NCI-H1048 (cell line): Measurements from ENCODE around the gene NUDT8.
"Not testable (repeated sequence)": the region's sequence is repeated elsewhere in the genome, so short reads cannot be mapped to it uniquely, and the experiment has no call there.

Experiments
- DNase-seq: peaks from one replicate; lab custom pipeline; 2025; lab: John Stamatoyannopoulos, UW

Gene NUDT8

DNA sequence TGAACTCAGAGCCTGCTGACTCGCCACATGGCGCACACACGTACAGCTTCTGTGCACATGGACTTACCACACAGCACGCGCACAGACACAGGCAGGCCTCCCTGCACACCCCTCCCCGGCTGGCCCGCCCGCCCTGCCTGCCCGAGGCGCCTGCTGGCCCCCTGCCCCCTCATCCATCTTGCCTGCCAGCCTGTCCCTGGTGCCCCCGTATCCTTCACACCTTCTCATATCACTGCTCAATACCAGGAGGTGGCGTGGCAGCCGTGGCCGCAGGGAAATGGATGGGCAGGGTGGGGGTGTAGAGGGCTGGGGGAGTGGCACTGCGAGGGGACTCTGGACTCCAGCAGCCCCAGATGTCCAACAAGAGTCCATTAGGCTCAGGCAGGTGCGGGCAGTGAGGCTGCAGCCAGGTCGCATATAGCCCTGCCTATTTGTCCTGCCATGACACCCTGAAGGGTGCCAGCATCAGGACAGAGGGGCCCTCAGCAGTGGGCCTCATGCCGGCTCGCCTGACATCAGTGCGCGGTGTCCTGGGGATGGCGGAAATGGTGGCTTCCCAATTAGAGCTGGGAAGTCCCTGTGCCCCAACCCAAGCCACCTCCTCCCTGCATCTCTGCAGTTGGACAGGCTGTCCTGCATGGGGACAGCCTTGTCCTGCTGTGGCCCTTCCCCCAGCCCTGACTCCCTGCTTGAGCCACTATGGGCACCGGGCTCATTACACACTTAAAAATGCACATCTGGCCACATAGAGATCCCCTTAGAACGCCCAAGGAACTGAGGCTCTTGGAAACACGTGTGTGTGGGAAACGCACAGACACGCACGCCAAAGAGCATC is 11.8 kb upstream of the NUDT8 start:
- DNase-seq, result no peak

- no peak for DNase-seq
Measured at GRCh38 chr11:67640758-67641337, 11.1 kb upstream of the NUDT8 start.

DNA sequence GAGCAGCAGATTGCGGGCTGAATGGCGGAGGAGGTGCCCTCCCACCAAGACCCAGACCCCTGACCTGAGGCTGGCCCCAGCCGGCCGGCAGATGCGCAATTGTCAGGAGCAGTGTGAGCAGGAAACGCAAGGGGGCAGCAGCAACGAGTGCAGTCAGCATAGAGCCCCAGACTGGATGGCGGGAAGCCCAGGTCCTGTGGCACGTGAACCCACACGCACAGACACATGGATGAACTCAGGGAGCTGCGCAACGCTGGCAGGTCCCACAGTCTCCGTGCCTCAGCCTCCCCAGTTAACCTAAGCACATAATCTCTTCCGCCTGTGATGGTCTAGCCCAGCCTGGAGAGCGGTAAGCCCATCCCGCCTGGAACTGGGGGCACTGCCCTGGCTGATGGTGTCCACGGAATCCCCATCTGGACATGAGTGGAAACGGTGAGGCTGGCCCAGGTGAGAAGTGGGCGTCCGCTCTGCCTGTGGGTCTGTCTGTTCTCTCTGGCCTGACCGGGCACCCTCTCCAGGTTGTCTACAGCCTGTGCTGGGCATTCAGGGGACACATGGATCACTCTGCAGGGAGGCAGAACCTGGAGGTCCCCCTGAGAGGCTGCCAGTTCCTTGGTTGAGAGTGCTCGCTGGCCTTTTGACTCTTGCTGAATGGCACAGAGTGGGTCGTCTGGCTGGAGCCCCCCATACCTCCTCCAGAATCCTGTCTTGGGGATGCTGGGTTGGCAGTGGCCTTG is 10.5 kb upstream of the NUDT8 start:
- DNase-seq, result no peak

GRCh38 chr11:67639438-67639859 is 9.7 kb upstream of the NUDT8 start, which contains the start of gene TBX10:
TBX10 (minus strand) TSS chr11:67639763; CDS start chr11:67639472, 291 bp downstream.
- no peak for DNase-seq

DNA sequence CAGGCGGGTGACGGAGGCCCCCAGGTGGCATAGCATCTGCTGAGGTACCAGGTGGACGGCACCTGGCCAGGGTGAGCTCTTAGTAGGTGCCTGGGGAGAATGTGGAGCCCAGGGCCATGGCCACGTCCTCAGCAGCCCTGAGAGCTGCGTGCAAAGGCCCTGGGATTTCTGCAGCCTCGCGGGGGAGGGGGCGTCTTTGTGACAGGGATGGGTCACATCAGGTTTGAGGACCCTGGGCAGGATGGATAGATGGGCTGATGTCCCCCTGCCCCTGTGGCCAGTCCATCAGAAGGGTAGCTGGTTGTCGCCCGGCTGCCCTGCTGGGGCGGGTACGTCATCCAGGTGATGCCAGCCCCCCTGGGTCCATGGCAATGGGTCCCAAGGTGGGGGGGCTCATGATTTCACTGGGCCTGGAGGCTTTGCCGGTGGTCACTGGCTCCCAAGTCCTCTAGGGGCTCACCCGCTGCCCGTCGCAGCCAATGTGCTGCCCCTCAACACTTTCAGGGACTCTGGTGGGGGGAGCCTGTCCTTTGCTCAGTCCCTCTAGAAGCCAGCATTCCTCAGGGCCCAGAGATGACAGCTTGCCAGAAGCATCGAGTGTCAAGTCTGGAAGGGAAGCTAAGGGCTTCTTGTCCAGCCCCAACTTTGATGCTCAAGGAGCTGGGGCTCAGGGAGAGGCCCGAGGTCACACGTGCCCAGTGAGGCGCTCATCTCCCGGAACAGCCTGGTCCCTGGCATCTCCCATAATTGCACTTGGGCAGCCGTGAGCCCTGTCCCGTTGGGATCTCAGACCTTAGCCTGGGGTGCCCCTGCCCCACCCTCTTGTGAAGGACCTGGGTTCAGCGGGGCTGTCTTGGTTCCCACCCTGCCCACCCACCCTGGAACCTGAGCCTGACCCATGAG is 9.0 kb upstream of the NUDT8 start:
- no peak for DNase-seq

GRCh38 chr11:67637441-67637840 is 7.7 kb upstream of the NUDT8 start:
- DNase-seq, result not testable (repeated sequence)

DNA sequence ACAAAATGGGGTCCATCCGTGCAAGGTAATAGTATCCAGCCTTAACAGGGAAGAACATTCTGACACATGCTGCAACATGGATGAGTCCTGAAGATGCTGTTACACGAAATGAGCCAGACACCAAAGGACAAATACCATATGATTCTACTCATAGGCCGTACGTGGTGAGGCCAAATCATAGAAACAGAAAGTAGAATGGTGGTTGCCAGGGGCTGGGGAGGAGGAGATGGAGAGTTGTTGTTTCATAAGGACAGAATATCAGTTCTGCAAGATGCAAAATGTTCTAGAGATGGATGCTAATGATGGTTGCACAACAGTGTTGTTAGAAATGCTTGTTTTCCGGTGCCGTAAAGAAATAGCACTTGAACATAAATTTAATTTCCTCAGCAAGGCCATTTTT is 7.2 kb upstream of the NUDT8 start:
- DNase-seq, result no peak

GRCh38 chr11:67635231-67635521 is 5.4 kb upstream of the NUDT8 start:
- DNase-seq, result no peak

- no peak for DNase-seq
Measured at GRCh38 chr11:67634366-67635230, 4.9 kb upstream of the NUDT8 start.

- no peak for DNase-seq
Measured at GRCh38 chr11:67633758-67634365, 4.1 kb upstream of the NUDT8 start.

DNA sequence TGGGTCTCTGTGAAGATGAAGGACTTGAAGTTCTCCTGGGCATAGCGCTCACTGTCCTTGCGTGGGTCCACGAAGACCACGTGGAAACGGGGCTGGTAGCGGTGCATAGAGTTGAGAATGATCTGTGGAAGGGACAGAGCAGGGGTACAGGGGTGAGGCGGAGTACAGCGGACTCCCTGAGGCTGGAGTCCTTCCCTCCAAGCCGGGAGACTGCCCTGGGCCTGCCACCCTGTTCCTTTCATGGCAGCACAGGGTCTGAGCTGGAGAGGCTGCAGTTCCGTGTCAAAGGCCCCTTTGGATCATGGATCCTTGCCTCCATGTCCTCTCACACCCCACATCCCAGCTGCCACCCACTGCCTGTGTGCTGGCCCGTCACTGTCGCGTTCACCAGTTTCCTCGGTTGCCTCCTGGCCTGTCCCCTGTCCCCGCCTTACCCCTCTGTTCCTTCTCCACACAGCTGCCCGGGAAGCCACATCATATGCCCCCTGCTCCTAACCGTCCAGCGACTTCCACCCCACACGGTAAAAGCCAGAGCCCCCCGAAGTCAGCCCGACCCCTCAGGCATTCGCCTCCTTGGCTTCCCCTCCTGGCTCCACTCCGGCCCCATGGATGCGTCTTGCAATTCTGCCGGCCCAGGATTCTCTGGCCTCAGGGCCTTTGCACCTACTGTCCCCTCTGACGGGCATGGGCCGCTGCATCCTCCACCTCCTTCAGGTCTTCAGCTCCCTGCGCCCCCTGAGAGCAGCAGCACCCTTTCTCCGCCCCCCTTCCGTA is 3.4 kb upstream of the NUDT8 start:
- DNase-seq, result no peak

- no peak for DNase-seq
Measured at GRCh38 chr11:67632175-67632981, 2.6 kb upstream of the NUDT8 start.

DNA sequence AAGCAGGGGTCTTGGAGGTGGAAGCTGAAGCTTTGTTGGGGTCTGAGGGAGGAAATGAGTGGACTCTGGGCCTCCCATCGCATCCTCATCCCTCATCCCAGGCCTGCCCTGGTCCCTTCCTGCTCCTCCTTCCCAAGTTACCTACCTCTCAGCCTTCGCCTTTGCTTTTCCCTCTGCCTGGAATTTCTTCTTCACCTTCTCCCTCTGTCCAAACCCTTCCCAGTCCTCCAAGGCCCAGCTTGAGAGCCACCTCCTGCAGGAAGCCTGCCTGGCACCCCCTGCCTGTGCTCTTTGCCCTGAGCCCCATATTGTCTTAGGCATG is 2.1 kb upstream of the NUDT8 start:
- no peak for DNase-seq

- no peak for DNase-seq
Measured at GRCh38 chr11:67631411-67631810, 1.7 kb upstream of the NUDT8 start.

- DNase-seq, result no peak
Measured at GRCh38 chr11:67630943-67631331, 1.2 kb upstream of the NUDT8 start.

DNA sequence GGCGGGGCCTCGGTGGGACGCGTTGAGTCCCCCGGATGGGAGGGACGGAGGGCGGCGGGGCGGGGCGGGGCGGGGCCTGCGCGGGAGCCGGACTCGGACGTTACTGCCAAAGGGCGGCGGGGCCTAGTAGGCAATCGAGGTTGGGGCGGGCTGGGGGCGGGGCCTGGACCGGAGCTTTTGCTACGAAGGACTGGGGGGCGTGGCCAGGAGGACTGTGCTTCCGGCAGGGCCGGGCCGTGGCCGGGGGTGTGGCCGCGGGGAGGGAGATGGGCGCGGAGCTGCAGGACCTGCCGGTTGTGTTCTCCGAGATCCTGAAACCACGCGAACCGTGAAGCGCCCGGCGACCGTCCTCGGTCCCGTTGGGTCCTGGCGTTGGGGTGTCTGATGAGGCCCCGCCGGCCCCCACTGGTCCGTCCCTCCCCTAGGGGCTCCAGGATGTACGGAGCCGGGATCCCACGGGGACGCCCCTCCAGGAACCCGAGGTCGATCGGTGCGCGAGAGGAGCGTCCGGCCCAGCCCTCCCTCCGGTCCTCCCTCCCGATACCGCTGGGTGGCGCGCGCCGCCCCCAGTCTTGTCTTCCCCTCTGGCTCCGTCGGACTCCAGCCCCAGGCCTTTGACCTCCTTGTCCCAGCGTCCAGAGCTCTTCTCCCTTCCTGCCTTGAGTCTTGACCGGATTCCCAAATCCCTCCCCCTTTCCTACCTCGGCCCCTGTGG is 648 bp upstream of the NUDT8 start:
- peak; percentile 98 for DNase-seq

DNA sequence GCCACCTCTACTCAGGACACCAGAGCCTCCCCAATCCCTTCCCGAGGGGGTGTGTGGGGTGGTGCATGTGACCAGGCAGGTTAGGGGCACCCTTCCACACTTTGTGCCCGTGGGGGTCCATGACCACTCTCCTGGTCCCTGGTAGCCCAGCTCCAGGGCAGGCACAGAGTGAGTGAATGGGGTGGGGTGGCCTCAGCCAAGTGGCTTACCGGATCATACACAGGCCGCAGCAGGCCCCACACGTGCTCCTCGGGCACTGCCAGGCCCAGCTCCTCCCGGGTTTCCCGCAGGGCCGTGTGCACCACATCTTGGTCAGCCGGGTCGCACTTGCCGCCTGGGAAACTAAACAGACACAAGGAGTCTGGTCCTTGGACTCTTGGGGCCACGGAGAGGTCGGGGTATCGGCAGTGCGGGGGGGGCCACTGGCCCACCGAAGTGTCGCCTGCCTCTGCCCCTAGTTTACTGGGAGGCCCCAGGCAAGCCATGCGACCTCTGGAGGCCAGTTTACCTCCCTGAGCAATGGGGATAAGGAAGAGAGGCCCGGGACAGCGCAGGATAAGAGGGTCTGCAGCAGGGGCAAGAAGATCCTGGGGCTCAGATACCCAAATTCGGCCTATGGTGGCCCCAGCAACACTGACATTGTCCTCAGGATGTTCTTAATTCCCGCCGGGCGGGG is 889 bp downstream of the NUDT8 start:
- no peak for DNase-seq
